Germinal center (tissue), 1 donor: ENCODE measurements around the gene VTN.

Experiments
- DNase-seq: peaks from one replicate; pipeline ENCODE4 v3.0.0; 2012; ENCODE audit warnings: mixed read lengths, low spot score

Gene VTN

DNA sequence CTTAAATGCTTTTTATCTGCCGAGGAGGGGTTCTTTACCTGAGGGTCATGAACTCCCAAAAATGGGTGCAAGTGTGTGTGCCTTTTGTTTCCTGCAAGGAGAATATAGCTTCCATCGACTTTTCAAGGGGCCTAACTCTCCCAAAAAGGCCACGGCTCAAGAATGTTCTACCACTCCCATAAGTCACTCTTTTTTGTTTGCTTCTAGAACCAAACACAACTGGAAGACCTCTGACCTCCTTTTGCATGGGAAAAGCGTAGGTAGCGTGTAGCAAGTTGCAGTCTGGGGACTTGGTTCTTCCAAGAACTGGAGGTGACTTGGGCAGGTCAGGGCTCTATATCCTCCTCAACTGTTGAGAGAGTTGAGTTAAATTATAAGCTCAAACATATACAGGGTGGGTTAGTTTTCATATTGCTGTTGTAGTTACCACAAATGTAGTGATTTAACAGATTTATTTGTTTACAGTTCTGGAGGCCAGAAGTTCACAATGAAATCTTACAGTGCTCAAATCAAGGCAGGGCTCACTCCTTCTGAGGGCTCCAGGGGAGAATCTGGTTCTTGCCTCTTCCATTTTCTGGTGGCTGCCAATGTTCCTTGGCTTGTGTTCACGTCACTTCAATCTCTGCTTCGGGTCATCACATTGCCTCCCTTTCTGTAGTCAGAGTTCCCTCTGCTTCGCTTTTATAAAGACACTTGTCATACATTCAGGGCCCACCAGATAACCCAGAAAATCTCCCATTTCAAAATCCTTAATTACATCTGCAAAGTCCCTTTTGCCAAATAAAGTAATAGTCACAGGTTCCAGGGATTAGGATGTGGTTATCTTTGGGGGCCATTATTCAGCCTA lies 49.7 kb downstream of the VTN start:
- no peak for DNase-seq

DNA sequence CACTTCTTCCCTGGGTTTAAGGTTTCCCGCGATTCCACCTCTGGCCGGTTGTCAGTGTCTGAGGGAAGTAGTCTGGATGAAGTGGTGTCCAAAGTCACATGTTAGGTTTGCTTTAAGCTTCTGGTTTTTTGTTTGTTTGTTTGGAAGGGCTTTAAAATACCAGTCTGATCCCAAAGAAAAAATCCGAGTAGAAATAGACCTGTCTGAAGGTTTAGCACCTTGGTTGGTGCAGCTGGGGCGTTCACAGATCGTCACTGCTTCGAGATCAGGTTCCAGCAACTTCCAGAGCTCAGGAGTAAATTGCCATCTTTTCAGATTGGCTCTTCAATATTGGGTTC lies 50.5 kb downstream of the VTN start:
- DNase-seq, result no peak

DNA sequence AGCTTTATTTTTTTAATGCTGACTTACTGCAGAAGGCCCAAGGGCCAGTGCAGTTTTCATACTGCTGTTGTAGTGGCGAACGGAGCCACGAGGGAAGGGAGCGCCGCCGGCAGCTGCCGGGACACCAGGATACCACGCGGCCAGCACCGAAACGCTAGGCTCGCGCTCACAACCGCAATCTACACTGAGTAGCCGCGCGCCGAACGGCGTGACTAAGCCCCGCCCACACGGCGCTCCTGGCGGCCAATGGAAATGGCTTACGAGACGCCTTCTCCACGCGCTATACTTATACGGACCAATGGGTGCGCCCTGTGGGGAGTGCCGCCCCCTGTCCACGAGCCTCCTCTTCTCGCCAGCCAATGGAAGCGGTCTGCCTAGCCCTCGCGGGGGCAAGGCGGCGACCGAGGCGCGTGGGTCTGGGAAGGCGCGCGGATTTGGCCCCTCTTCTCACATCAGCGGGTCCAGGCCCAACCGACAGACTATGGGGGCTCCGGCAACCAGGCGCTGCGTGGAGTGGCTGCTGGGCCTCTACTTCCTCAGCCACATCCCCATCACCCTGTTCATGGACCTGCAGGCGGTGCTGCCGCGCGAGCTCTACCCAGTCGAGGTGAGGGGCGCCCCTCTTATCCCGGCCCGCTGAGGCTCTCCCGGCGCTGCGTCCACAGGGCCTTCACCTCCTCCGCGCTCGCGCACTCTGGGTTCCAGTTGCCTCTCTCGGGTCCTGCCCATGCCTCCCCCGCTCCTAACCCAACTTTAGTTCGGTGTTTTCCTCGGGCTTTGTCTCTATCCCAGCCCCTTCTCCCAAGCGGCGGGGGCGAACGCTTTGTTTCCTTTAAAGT lies 51.1 kb downstream of the VTN start, which contains the start of gene TMEM97:
Gene TMEM97, plus strand, starts transcription at position 442 of the 839 bp plus-strand sequence. Its CDS starts 40 bp downstream, at position 482.
- peak; percentile 97 for DNase-seq

DNA sequence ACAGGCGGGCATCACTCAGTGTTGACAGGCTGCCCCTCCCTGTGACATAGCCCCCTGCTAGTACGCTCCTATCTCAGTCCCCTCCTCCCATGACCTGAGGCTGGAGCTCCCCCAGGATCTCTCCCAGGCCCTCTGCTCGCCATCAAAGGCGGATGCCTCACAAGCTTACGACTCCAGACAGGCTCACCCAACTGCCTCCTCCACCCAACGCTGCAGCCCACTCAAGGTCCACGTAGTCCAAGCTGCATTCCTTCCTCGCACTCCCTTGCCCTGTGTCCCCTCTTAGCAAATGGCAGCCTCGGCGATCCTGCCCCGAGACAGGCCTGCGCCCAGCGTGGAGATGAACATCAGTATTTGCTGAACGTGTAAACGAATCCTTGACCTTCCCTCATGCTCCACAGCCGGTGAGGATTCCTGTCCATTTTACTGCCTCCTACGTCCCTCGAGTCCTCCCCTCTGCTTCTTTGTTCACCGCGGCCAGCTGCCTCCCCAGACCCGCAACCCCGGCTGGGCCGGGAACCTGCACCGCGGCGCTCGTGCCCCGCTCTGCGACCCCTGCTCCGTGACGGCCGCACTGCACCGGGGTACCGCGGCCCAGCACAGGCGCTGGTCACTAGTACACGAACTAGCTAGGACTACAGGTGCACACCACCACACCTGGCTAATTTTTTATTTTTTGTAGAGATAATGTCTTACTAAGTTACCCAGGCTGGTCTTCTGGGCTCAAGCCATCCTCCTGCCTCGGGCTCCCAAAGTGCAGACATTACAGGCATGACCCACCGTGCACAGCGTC lies 51.9 kb downstream of the VTN start:
- DNase-seq, result peak; percentile 30
